K562 (cell line): Measurements from ENCODE around the gene SEH1L. TPM values are rescaled to one million over a fixed set of nuclear protein-coding genes. Genes with fewer than 3 reads are reported as not detected.

Experiments used
- ARHGAP35 ChIP-seq: fragments of 450-650 bp; IDR thresholded peaks from 2 replicates; pipeline ENCODE4 v1.6.1; 2018; ENCODE audit not compliant: partially characterized antibody
- ASH1L ChIP-seq: fragments of 450-650 bp; IDR thresholded peaks from 2 replicates; pipeline ENCODE4 v1.6.1; 2018; ENCODE audit warnings: borderline replicate concordance, mild to moderate bottlenecking, low read depth; ENCODE audit not compliant: partially characterized antibody
- CGGBP1 ChIP-seq: fragments of 250-450 bp; sonication (Bioruptor Pico); IDR thresholded peaks from 2 replicates; pipeline ENCODE4 v1.9.0; 2021; ENCODE audit warnings: mild to moderate bottlenecking
- CHD2 ChIP-seq: IDR thresholded peaks from 2 replicates; pipeline ENCODE4 v1.6.1; 2011; ENCODE audit warnings: low read depth, low read length
- ELK3 ChIP-seq: fragments of 450-650 bp; formaldehyde crosslinking; IDR thresholded peaks from 2 replicates; pipeline ENCODE4 v1.4.0; 2020; ENCODE audit warnings: mild to moderate bottlenecking
- ETS2 ChIP-seq: IDR thresholded peaks from 2 replicates; pipeline ENCODE4 v1.6.1; 2016; ENCODE audit warnings: borderline replicate concordance, missing genetic modification characterization, mild to moderate bottlenecking, moderate library complexity, missing compliant biosample characterization; ENCODE audit not compliant: poor library complexity, severe bottlenecking
- FOXJ3 ChIP-seq: sonication (generic); formaldehyde crosslinking; IDR thresholded peaks from 2 replicates; pipeline ENCODE4 v1.4.0; 2020; ENCODE audit warnings: mild to moderate bottlenecking, missing genetic modification reagents
- GABPA ChIP-seq: fragments of 200-800 bp; sonication (Bioruptor generic); conservative IDR thresholded peaks from 2 replicates; pipeline ENCODE4 v1.6.1; 2016; ENCODE audit warnings: low read depth, missing genetic modification characterization, missing compliant biosample characterization
- GTF2A2 ChIP-seq: IDR thresholded peaks from 2 replicates; pipeline ENCODE4 v1.6.1; 2016; ENCODE audit warnings: mild to moderate bottlenecking, missing genetic modification characterization, missing compliant biosample characterization
- HNRNPH1 ChIP-seq: fragments of 200-400 bp; formaldehyde crosslinking; optimal IDR thresholded peaks from 2 replicates; pipeline ENCODE3; 2017; ENCODE audit warnings: low read depth, mild to moderate bottlenecking, low read length, moderate library complexity
- LEF1 ChIP-seq: fragments of 450-650 bp; IDR thresholded peaks from 2 replicates; pipeline ENCODE4 v1.6.1; 2016; ENCODE audit warnings: mild to moderate bottlenecking
- MYC ChIP-seq, 2 experiments: fragments of 250-450 bp in 1 of 2; sonication (Bioruptor Pico) in 1 of 2; IDR thresholded peaks; 2 replicates each; pipeline versions ENCODE4 v1.5.1 to v1.6.1; 2012 to 2021; ENCODE audit warnings: low read depth in 2 of 2, borderline replicate concordance in 1 of 2, improper control_type of control experiment in 1 of 2, low read length in 1 of 2, mild to moderate bottlenecking in 1 of 2, moderate library complexity in 1 of 2
- MYNN ChIP-seq, 2 experiments: sonication (generic); formaldehyde crosslinking in 1 of 2; IDR thresholded peaks; 2 replicates each; pipeline versions ENCODE4 v1.5.0 to v1.6.1; 2016 to 2020; ENCODE audit warnings: antibody characterized with exemption in 1 of 2, missing genetic modification reagents in 1 of 2
- NFE2 ChIP-seq: IDR thresholded peaks from 2 replicates; pipeline ENCODE4 v1.6.1; 2014; ENCODE audit warnings: antibody characterized with exemption, low read depth
- NFE2L1 ChIP-seq: fragments of 450-650 bp; IDR thresholded peaks from 2 replicates; pipeline ENCODE4 v1.6.1; 2016; ENCODE audit warnings: missing genetic modification characterization, low read depth, mild to moderate bottlenecking, missing compliant biosample characterization, moderate library complexity, borderline replicate concordance
- POLR2G ChIP-seq: fragments of 200-400 bp; formaldehyde crosslinking; IDR thresholded peaks from 2 replicates; pipeline ENCODE4 v1.6.1; 2017; ENCODE audit warnings: low read depth, mild to moderate bottlenecking, antibody characterized with exemption, low read length, moderate library complexity
- PYGO2 ChIP-seq: fragments of 450-650 bp; IDR thresholded peaks from 2 replicates; pipeline ENCODE4 v1.6.1; 2016; ENCODE audit warnings: mild to moderate bottlenecking, missing genetic modification characterization, moderate library complexity, missing compliant biosample characterization
- RAD21 ChIP-seq, 2 experiments: fragments of 250-450 bp in 1 of 2; fragments of 450-650 bp in 1 of 2; sonication (Bioruptor Pico) in 1 of 2; formaldehyde crosslinking in 1 of 2; IDR thresholded peaks in 1 of 2; conservative IDR thresholded peaks in 1 of 2; 2 replicates each; pipeline versions ENCODE4 v1.4.0 to v1.8.0; 2020 to 2022; ENCODE audit warnings: mild to moderate bottlenecking in 2 of 2, moderate library complexity in 1 of 2
- ZNF232 ChIP-seq: sonication (generic); formaldehyde crosslinking; IDR thresholded peaks from 2 replicates; pipeline ENCODE4 v1.8.0; 2022; ENCODE audit warnings: mild to moderate bottlenecking, missing genetic modification reagents
- ZNF253 ChIP-seq: fragments of 250-450 bp; sonication (Bioruptor Pico); conservative IDR thresholded peaks from 2 replicates; pipeline ENCODE4 v1.6.1; 2021; ENCODE audit warnings: mild to moderate bottlenecking
- ZNF347 ChIP-seq: fragments of 450-650 bp; formaldehyde crosslinking; IDR thresholded peaks from 2 replicates; pipeline ENCODE4 v1.4.0; 2020; ENCODE audit warnings: low read depth, mild to moderate bottlenecking, moderate library complexity
- ZNF354B ChIP-seq: fragments of 250-450 bp; sonication (Bioruptor Pico); IDR thresholded peaks from 2 replicates; pipeline ENCODE4 v1.4.0; 2020
- ZNF384 ChIP-seq: IDR thresholded peaks from 2 replicates; pipeline ENCODE4 v1.6.1; 2012; ENCODE audit warnings: low read depth, low read length, improper control_type of control experiment
- ZNF507 ChIP-seq: conservative IDR thresholded peaks from 2 replicates; pipeline ENCODE4 v1.6.1; 2017; ENCODE audit warnings: missing genetic modification characterization, missing compliant biosample characterization
- ZNF561 ChIP-seq: fragments of 450-650 bp; formaldehyde crosslinking; conservative IDR thresholded peaks from 2 replicates; pipeline ENCODE4 v1.4.0; 2020; ENCODE audit warnings: mild to moderate bottlenecking, moderate library complexity
- ZNF785 ChIP-seq: fragments of 250-450 bp; sonication (Bioruptor Pico); IDR thresholded peaks from 2 replicates; pipeline ENCODE4 v1.4.0; 2020; ENCODE audit warnings: mild to moderate bottlenecking
- polyA plus RNA-seq, 8 experiments: library from polyadenylated mRNA; depleted of rRNA in 4 of 8; stranded (reverse) in 5 of 8; unstranded in 3 of 8; fragments of >200 nt; fragmentation: Nextera tagmentation in 2 of 8; fragmentation: Illumina TruSeq in 1 of 8; extraction: Ambion mirVana in 2 of 8; extraction: Trizol in 1 of 8; gene quantifications; 2 replicates each; pipeline versions ENCODE4 v1.2.1 to v1.2.3, GENCODE V29; 2011 to 2014; ENCODE audit warnings: inconsistent platforms in 1 of 8, missing spikeins in 1 of 8
- total RNA-seq, 7 experiments: library from RNA; depleted of rRNA in 6 of 7; stranded (reverse); fragments of >200 nt in 6 of 7; fragmentation: Illumina TruSeq in 2 of 7; extraction: Trizol in 2 of 7; gene quantifications; 2 replicates each; pipeline versions ENCODE4 v1.2.1 to v1.2.3, GENCODE V29; 2011 to 2021; ENCODE audit warnings: low replicate concordance in 1 of 7
- TF ChIP-seq, protein P1 (sequence below): fragments of 450-650 bp; formaldehyde crosslinking; conservative IDR thresholded peaks from 2 replicates; pipeline ENCODE4 v1.4.0; 2022; ENCODE audit warnings: mild to moderate bottlenecking, missing genetic modification characterization

The SEH1L gene
- total and polyA plus RNA-seq, 9 of the 15 experiments (the other 6 are each of a cell fraction or from before 2014, with no cell fraction given): 62.2 to 180 (median 108) TPM

DNA sequence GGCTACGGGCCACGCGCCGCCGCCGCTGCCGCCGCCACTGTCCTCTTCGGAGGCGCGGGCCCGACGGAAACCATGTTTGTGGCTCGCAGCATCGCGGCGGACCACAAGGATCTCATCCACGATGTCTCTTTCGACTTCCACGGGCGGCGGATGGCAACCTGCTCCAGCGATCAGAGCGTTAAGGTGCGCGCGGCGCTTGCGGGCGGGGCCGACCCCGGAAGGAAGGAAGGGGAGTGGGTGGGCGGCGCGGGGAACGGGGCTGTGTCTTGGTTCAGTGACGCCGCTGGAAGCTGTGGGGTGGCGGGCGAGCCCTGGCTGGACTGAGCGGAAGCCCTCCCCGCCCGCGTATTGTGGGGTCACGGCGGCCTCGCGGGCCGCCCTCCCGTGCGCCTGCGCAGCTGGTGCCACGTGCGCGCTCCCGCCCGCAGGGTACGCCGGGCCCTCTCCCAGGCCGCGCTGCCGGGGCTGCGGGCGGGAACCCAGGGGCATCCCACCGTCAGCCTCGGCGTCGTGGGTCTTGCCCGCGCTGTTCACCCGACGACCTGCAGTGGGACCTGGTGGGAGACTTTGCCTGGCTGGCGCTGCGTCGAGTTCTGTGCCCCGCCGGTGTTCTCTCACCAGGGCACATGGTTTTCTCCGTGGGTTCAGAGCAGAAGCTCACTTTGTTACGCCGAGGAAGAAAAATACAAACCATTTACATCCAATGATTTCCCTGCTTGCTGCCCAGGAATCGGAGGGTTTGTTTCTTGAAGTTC, 416 bp downstream of the SEH1L start (continued):
- TF ChIP-seq NFE2L1 (tag) (no peak), ASH1L (peak; percentile 21), ARHGAP35 (no peak), ZNF347 (CRISPR knock-in tag) (no peak), GTF2A2 (no peak), POLR2G (peak; percentile 93), NFE2 (no peak), LEF1 (no peak), MYC (IDR thresholded peaks at IDR 0.05; ENCODE audit: low read depth, low read length) (peak; percentile 98), MYC (CRISPR knock-in tag; IDR thresholded peaks at IDR 0.05; ENCODE audit: borderline replicate concordance, low read depth) (0 out of 2 replicates have a peak, but pooled peaks have one; percentile 51), ETS2 (tag) (no peak), GABPA (tag) (peak; percentile 81), ZNF253 (CRISPR knock-in tag) (no peak), ZNF561 (CRISPR knock-in tag) (no peak; the same call in 1 of the 2 replicates), ZNF354B (CRISPR knock-in tag) (no peak), HNRNPH1 (no peak), MYNN (IDR thresholded peaks at IDR 0.05) (no peak), MYNN (CRISPR knock-in tag; IDR thresholded peaks at IDR 0.05) (no peak), CHD2 (no peak), ELK3 (CRISPR knock-in tag) (no peak), FOXJ3 (CRISPR knock-in tag) (no peak), PYGO2 (tag) (no peak), ZNF232 (CRISPR knock-in tag) (peak; percentile 93), RAD21 (CRISPR knock-in tag; conservative IDR thresholded peaks at IDR 0.05 in 1 of 2, IDR thresholded peaks at IDR 0.05 in 1 of 2) (no peak), ZNF384 (peak; percentile 5; the same call in 1 of the 2 replicates), ZNF507 (tag) (no peak), ZNF785 (CRISPR knock-in tag) (no peak), CGGBP1 (CRISPR knock-in tag) (peak; percentile 87)
- TF ChIP-seq, protein P1, sequence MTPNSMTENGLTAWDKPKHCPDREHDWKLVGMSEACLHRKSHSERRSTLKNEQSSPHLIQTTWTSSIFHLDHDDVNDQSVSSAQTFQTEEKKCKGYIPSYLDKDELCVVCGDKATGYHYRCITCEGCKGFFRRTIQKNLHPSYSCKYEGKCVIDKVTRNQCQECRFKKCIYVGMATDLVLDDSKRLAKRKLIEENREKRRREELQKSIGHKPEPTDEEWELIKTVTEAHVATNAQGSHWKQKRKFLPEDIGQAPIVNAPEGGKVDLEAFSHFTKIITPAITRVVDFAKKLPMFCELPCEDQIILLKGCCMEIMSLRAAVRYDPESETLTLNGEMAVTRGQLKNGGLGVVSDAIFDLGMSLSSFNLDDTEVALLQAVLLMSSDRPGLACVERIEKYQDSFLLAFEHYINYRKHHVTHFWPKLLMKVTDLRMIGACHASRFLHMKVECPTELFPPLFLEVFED: no peak
